A673 (cell line): ENCODE data around the gene STRBP. TPM values are rescaled to one million over a fixed set of nuclear protein-coding genes. Genes with fewer than 3 reads are reported as not detected.
"Not testable (repeated sequence)": the region's sequence is repeated elsewhere in the genome, so short reads cannot be mapped to it uniquely, and the experiment has no call there.

ENCODE experiments used
- BruUV-seq: library from RNA; stranded (reverse); fragments of 400-500 nt; replicated peaks from 2 replicates; lab custom pipeline; 2021; lab: Mats Ljungman, UMichigan
- CTCF ChIA-PET: fragments of 300-600 bp; sonication (Branson Sonifier 250); formaldehyde crosslinking; loops from one replicate; lab custom pipeline; 2022; ENCODE audit warnings: antibody characterized with exemption; lab: Charles Lee
- POLR2A ChIA-PET: fragments of 300-600 bp; sonication (Branson Sonifier 250); formaldehyde crosslinking; loops from one replicate; lab custom pipeline; 2022; ENCODE audit warnings: antibody characterized with exemption; ENCODE audit not compliant: low non-redundant PET; lab: Charles Lee
- DNase-seq: peaks from one replicate; pipeline ENCODE4 v3.0.0-alpha.2; 2015; ENCODE audit warnings: low spot score
- H3K27ac ChIP-seq: fragments of 200-600 bp; sonication (generic); 2 replicates; pipeline ENCODE4 v1.5.1; 2016; ENCODE audit warnings: mixed run types, low read depth, mild to moderate bottlenecking, mixed read lengths, antibody characterized with exemption, low read length; ENCODE audit not compliant: poor library complexity, severe bottlenecking
- H3K27me3 ChIP-seq: fragments of 200-600 bp; sonication (generic); replicated peaks from 2 replicates; pipeline ENCODE4 v1.6.1; 2017; ENCODE audit warnings: mixed run types, low read depth, mild to moderate bottlenecking, mixed read lengths, antibody characterized with exemption, low read length; ENCODE audit not compliant: insufficient read depth, poor library complexity
- H3K36me3 ChIP-seq: fragments of 200-600 bp; sonication (generic); 2 replicates; pipeline ENCODE4 v1.6.1; 2016; ENCODE audit warnings: mixed run types, mild to moderate bottlenecking, mixed read lengths, antibody characterized with exemption, low read length; ENCODE audit not compliant: insufficient read depth, poor library complexity, severe bottlenecking
- H3K4me1 ChIP-seq: fragments of 200-600 bp; sonication (generic); 2 replicates; pipeline ENCODE4 v1.6.1; 2017; ENCODE audit warnings: mixed run types, mild to moderate bottlenecking, mixed read lengths, antibody characterized with exemption, low read length; ENCODE audit not compliant: insufficient read depth, poor library complexity, severe bottlenecking
- H3K4me3 ChIP-seq: fragments of 200-600 bp; sonication (generic); 2 replicates; pipeline ENCODE4 v1.5.1; 2016; ENCODE audit warnings: low read depth, mixed run types, mild to moderate bottlenecking, mixed read lengths, low read length; ENCODE audit not compliant: poor library complexity, severe bottlenecking
- H3K9me3 ChIP-seq: fragments of 200-600 bp; sonication (generic); 2 replicates; pipeline ENCODE4 v1.6.1; 2016; ENCODE audit warnings: mixed run types, low read depth, mild to moderate bottlenecking, mixed read lengths, antibody characterized with exemption, low read length; ENCODE audit not compliant: poor library complexity, severe bottlenecking
- CTCF ChIP-seq: fragments of 300-800, 200-600 bp; sonication (generic); conservative IDR thresholded peaks from 2 replicates; pipeline ENCODE4 v1.5.1; 2017; ENCODE audit warnings: low read depth, mild to moderate bottlenecking, antibody characterized with exemption, low read length, moderate library complexity, mixed read lengths
- EZH2 ChIP-seq: fragments of 200-600 bp; sonication (generic); IDR thresholded peaks from 2 replicates; pipeline ENCODE4 v1.6.1; 2017; ENCODE audit warnings: borderline replicate concordance, low read depth, mild to moderate bottlenecking, mixed read lengths, antibody characterized with exemption, low read length; ENCODE audit not compliant: poor library complexity, severe bottlenecking
- intact Hi-C: fragments of 100-400 bp; cut with micrococcal nuclease; formaldehyde crosslinking; loops from one replicate; pipeline ENCODE4 v1.10.0; 2022; ENCODE audit not compliant: unreplicated experiment
- total RNA-seq: library from RNA; stranded (reverse); gene quantifications from 2 replicates; pipeline ENCODE4 v1.2.3, GENCODE V29; 2021

STRBP gene
- total RNA-seq, 1 experiment from 2014 or later = 79.4 TPM

GRCh38 chr9:123201083-123201482 is 67.3 kb downstream of the STRBP start:
- ChIA-PET CTCF (no interaction called here), POLR2A (no interaction called here)
- DNase-seq = no peak
- Histone ChIP-seq H3K4me3 (no peak overlapping the region), H3K36me3 (peaks cover 4% of the 10 kb centered on the region), H3K9me3 (no peaks in the 10 kb centered on the region), H3K4me1 (no peaks in the 10 kb centered on the region), H3K27ac (no peak overlapping the region), H3K27me3 (no peaks in the 10 kb centered on the region)
- intact Hi-C loops = no loop called here
- no TSS peak for BruUV-seq
- TF ChIP-seq EZH2 (no peak), CTCF (no peak)

- POLR2A ChIA-PET, H3K4me1 ChIP-seq, H3K27ac ChIP-seq, H3K9me3 ChIP-seq, H3K27me3 ChIP-seq, DNase-seq, intact Hi-C loops, CTCF ChIA-PET, H3K4me3 ChIP-seq, BruUV-seq, H3K36me3 ChIP-seq: not testable (repeated sequence)
Observed at GRCh38 chr9:123200469-123200868, 67.9 kb downstream of the STRBP start.

GRCh38 chr9:123196124-123196523 is 72.3 kb downstream of the STRBP start:
- no peaks in the 10 kb centered on the region for H3K4me1 ChIP-seq
- H3K9me3 ChIP-seq = no peaks in the 10 kb centered on the region
- intact Hi-C loops = no loop called here
- TF ChIP-seq CTCF (no peak), EZH2 (no peak)
- DNase-seq = no peak
- H3K27me3 ChIP-seq = no peaks in the 10 kb centered on the region
- CTCF ChIA-PET = no interaction called here
- no TSS peak for BruUV-seq
- no peak overlapping the region for H3K27ac ChIP-seq
- POLR2A ChIA-PET = no interaction called here
- no peak overlapping the region for H3K4me3 ChIP-seq
- no peaks in the 10 kb centered on the region for H3K36me3 ChIP-seq

GRCh38 chr9:123194023-123194422 is 74.4 kb downstream of the STRBP start:
- Histone ChIP-seq H3K36me3 (no peaks in the 10 kb centered on the region), H3K27ac (no peak overlapping the region), H3K27me3 (no peaks in the 10 kb centered on the region), H3K9me3 (no peaks in the 10 kb centered on the region), H3K4me1 (no peaks in the 10 kb centered on the region), H3K4me3 (no peak overlapping the region)
- CTCF ChIA-PET = no interaction called here
- POLR2A ChIA-PET = no interaction called here
- intact Hi-C loops = no loop called here
- TF ChIP-seq EZH2 (no peak), CTCF (no peak)
- no TSS peak for BruUV-seq
- no peak for DNase-seq
